H1 (cell line): ENCODE results near the gene C19orf12. TPM values are rescaled to one million over a fixed set of nuclear protein-coding genes. Genes with fewer than 3 reads are reported as not detected.

Experiments
- NRF1 ChIP-seq: IDR thresholded peaks from 2 replicates; pipeline ENCODE4 v1.6.1; 2011; ENCODE audit warnings: mild to moderate bottlenecking, low read depth, low read length, improper control_type of control experiment
- SAP30 ChIP-seq: fragments of 300-600 bp; sonication (generic); IDR thresholded peaks from 2 replicates; pipeline ENCODE4 v1.7.1; 2012; ENCODE audit warnings: low read length, moderate library complexity, mild to moderate bottlenecking, inconsistent platforms; ENCODE audit not compliant: insufficient read depth, insufficient replicate concordance
- TAF1 ChIP-seq: IDR thresholded peaks from 2 replicates; pipeline ENCODE4 v1.6.1; 2011; ENCODE audit warnings: mild to moderate bottlenecking, low read depth, low read length
- polyA plus RNA-seq, 7 experiments: library from polyadenylated mRNA; depleted of rRNA in 3 of 7; stranded (reverse) in 5 of 7; unstranded in 2 of 7; fragments of >200 nt in 5 of 7; fragments of 200-250 nt in 2 of 7; gene quantifications; 1 replicate in 5 of 7; 2 replicates in 1 of 7; 4 replicates in 1 of 7; pipeline versions ENCODE4 v1.2.1 to v1.2.3, GENCODE V29; 2011 to 2013; ENCODE audit warnings: missing spikeins in 2 of 7, mixed read lengths in 2 of 7
- total RNA-seq: library from RNA; stranded (reverse); fragmentation: NEBNext Ultra II Directional; extraction: Animal tissue kit (Norgen Biotek cat#: 25700); gene quantifications from 2 replicates; pipeline ENCODE4 v1.2.1, GENCODE V29; 2021

Gene C19orf12
- total and polyA plus RNA-seq, 2 of the 8 experiments (the other 6 are each of a cell fraction or from before 2014, with no cell fraction given): 10.7 to 11.9 TPM

DNA sequence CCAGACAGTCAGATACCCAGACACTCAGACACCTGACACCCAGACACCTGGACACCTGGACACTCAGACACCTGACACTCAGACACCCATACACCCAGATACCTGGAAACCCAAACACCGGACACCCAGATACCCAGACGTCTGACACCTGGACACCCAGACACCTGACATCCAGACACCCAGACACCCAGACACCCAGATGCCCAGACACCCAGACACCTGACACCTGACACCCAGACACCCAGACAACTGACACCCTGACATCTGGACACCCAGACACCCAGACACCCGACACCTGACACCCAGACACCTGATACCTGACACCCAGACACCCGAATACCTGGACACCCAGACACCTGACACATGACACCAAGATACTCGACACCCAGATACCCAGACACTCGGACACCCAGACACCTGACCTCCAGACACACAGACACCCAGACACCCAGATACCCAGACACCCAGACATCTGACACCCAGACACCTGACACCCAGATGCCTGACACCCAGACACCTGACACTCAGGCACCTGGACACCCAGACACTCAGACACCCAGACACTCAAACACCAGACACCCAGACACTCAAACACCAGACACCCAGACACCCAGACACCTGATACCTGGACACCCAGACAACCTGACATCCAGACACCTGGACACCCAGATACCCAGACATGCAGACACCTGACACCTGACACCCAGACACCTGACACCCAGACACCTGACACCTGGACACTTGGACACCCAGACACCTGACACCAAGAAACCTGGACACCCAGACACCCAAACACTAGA, 19.1 kb downstream of the C19orf12 start (continued):
- TF ChIP-seq NRF1 (no peak), TAF1 (no peak), SAP30 (no peak)
